ENCODE results near the gene RAD51B.

The RAD51B gene

GRCh38 chr14:68154275-68154674 is 334.7 kb downstream of the RAD51B start:
- no peak for DNase-seq

DNA sequence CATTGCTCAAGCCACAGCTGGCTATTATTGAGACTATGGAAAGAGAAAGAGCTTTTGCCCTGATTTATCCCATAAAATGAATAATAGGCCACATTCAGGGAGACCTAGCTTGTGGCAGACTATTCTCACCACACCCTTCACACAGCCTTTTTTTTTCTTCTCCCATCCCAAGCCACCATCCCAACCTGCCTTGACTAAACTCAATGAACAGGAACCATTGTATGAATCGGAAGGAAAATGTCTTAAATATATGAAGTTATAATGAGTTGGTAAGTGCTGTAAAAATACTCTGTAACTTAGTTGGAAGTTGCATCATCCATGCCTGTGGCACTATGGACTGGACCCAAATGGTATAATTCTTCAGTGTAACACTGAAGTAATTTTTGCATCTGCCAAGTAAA is 338.4 kb downstream of the RAD51B start:
- no peak for DNase-seq

GRCh38 chr14:68158640-68159039 is 339.1 kb downstream of the RAD51B start:
- DNase-seq = no peak

DNA sequence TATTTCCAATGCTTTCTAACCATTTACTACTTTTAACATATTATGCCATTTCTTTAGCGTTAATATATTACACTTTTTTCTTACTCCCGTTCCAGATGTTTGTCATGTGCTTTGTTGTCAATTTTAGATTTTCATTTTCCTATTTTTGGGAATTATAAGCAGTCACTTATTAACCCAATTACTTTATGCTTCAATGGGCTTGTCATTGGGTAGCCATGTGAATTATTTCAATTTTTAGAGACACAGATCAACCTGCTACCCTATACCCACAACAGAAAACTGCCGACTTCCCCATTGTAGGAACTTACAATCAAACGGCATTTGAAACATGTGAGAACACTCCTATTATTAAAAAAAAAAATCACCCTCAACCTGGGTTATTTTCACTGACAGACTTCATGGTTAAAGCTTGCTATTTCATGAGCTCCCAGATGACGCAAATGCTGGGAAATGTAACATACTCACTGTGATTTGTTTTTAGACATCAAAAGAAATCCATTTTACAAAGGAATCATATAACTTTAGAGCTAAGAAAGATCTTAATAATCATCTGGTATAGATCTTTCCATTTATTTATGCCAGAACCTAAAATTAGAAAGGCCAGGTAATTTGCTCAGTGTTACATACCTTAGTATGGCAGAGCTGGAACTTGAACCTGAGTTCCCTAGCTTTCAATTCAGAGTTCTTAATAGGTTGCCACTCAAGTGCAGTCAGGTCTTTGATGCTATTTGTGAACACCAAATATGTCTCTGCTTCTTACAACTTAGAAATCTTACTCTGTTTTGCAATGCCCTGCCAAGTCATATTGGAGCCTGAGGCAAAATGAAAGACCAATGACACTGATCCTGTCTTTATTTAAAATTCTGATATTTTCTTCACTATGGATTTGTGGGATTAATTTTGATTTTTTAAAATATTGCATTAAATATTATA is 340.4 kb downstream of the RAD51B start:
- DNase-seq = no peak

- DNase-seq = no peak
Measured at GRCh38 chr14:68160779-68161546, 341.4 kb downstream of the RAD51B start.

GRCh38 chr14:68162887-68163286 is 343.3 kb downstream of the RAD51B start:
- DNase-seq = no peak

DNA sequence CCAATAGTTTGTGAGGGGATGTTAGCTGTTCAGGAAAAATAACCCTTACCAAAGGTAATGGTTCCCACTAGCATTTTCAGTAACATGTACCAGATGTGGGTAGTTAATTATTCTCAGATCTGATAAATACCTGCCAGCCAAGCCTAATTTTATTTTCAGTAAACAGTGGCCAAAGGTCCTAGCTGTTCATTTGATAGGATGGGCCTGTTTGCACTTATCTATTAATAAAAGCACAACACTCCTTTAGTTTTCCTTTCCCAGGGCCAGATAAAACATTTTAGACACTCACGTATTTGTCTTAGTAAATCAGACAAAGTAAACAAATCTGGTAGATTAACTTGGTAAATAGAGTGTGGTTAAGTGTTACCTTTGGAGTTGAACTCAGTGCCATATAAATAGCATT is 345.1 kb downstream of the RAD51B start:
- DNase-seq = no peak

GRCh38 chr14:68165274-68165843 is 345.8 kb downstream of the RAD51B start:
- no peak for DNase-seq

DNA sequence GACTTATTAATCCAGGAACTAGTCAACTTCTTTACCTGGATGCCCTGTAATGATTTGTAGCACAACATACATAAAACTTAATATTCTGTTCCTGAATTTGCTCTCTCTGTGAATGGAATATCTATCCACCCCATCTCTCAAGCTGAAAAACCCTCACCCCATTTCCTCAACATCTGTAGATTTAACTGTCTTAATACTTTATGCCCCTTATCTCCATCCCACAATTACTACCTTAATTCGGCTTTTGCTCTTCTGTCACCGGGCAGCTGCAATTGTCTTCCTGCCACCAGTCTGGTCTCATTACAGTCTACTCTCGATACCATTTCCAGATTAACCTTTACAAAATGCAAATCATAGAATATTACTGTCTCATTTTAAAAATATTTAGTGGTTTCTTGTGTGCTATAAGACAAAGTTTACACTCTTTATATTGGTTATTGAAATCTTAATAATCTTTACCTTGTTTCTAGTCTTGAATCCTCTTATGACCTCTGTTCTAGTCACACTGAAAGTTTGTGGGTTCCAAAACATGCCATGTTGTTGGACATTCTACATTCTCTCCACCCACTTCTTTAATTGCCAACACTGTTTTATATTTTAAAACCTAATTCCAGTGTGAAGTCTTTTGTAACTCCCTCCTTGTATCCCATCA is 347.3 kb downstream of the RAD51B start:
- DNase-seq = no peak

DNA sequence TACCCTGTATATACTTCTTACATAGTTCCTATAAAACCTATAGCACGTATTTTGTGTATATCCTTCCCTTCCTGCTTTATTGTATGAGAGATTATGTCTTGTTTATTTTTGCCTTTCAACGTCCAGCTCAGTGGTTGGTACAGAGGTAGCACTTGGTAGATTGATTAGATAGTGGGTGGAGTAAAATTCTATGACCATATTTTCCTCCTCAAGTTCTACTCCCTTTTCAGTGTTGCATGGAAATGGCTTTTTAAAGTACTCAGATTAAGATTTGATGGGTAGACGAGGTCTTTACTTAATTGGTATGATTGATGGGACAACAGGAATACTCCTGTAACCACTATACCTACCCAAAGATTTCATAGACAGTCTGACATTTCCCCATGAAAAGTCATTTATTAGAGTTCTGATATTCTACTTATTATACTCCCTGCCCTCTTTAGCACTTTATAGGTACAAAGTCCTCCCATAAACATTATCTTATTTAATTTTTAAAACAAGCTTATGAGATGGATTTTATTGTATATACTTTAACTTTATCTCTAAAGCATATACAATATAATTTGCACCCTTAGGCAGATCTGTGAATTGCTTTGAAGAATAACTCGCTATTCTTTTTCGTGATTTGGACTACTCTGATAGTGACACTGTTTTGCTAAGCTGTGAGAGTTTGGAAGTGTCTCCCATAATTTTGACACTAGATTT is 348.0 kb downstream of the RAD51B start:
- DNase-seq = no peak

GRCh38 chr14:68168460-68169109 is 349.0 kb downstream of the RAD51B start:
- no peak for DNase-seq

- DNase-seq = no peak
Measured at GRCh38 chr14:68172216-68172615, 352.6 kb downstream of the RAD51B start.

GRCh38 chr14:68172627-68173026 is 353.0 kb downstream of the RAD51B start:
- DNase-seq = no peak

DNA sequence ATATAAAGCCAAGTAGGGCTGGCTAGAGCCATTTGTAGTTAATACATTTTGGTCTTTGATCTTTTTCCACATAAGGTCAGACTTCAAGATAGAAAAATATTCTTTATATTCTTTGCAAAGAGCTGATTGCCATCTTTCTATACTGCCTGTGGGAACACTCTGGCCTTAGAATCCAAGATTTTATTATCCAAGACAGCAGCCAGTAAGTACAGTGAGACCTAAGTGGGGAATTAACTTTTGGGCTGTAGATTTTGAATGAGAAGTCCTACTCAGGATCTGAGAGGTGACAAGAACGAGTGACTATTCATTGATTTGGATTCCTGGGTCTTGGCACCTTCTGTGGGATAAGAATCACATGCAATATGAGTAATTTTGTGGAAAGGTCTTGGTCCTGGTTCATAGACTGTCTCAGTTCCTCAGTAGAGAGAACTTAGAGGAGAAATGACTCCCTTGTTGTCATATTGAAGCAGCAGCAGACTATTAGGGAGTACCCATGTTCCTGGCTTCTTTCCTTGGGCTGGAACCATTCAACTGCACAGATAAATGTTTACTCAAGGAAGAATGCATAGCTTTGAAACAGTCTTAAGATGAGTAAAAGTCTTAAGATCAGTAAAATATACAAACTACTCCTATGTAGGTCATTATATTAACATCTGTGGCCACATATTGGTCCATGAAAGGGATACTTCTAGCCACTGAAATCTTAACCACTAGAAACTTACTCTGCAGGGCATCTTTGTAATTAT is 353.8 kb downstream of the RAD51B start:
- no peak for DNase-seq

DNA sequence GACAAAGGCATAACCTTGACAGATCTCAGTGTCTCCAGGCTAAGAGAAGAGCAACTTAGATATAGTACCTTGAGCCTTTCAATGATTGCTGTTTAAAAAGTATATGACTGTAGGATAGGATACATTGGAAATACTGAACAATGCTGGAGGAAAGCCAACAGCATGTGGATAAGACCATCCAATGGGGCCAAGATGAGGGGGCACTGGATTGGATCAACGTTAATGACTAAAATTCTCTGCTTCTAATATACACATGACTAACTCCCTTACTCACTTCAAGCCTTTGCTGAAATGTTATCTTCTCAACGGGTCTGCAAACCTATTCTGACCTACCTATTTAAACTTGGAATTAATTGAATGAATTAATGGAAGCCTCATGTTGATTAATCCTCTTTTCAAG is 354.9 kb downstream of the RAD51B start:
- DNase-seq = no peak

GRCh38 chr14:68176687-68177086 is 357.1 kb downstream of the RAD51B start:
- no peak for DNase-seq

DNA sequence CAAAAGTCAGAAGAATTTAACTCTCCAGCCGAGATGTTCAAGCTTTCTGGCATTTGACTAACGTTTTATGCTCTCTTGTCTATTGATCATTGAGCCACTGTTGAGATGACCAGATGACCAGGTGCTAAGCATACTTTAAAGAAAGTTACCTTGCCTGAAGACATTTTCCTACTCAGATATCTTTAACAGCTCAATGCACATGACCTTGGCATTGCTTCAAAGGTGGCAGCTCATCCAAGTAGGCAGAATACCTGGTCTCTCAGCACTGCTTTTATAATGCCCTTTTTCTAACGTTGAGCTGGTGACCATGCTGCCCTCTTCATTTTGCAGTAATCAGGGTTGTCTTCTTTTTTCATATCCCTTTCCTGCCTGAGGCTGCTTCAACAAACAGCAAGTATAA is 358.1 kb downstream of the RAD51B start:
- DNase-seq = no peak

- no peak for DNase-seq
Measured at GRCh38 chr14:68178282-68178681, 358.7 kb downstream of the RAD51B start.

- no peak for DNase-seq
Measured at GRCh38 chr14:68181519-68182326, 362.1 kb downstream of the RAD51B start.

- no peak for DNase-seq
Measured at GRCh38 chr14:68182492-68182891, 362.9 kb downstream of the RAD51B start.
